H9 (cell line): ENCODE data around the gene SIN3A. TPM values are rescaled to one million over a fixed set of nuclear protein-coding genes. Genes with fewer than 3 reads are reported as not detected.

Experiments used
- DNase-seq: peaks from one replicate; pipeline ENCODE4 v3.0.0-alpha.2; 2017
- H2AFZ ChIP-seq: one replicate; pipeline ENCODE4 v1.6.1; 2013; ENCODE audit warnings: mild to moderate bottlenecking, low read length, control low read depth, moderate library complexity
- H2AK5ac ChIP-seq: 2 replicates; pipeline ENCODE4 v1.6.1; 2013; ENCODE audit warnings: low read length, control low read depth, mixed read lengths; ENCODE audit not compliant: insufficient read length
- H2BK120ac ChIP-seq: one replicate; pipeline ENCODE4 v1.6.1; 2013; ENCODE audit warnings: low read depth, mild to moderate bottlenecking, low read length, control low read depth, inconsistent platforms; ENCODE audit not compliant: poor library complexity, severe bottlenecking
- H2BK12ac ChIP-seq: 2 replicates; pipeline ENCODE4 v1.6.1; 2013; ENCODE audit warnings: low read length, control low read depth, mixed read lengths, low read depth; ENCODE audit not compliant: insufficient read length
- H2BK15ac ChIP-seq: 2 replicates; pipeline ENCODE4 v1.6.1; 2013; ENCODE audit warnings: low read depth, low read length, control low read depth
- H2BK20ac ChIP-seq: one replicate; pipeline ENCODE4 v1.6.1; 2013; ENCODE audit warnings: low read depth, mild to moderate bottlenecking, low read length, control low read depth, inconsistent platforms; ENCODE audit not compliant: poor library complexity, severe bottlenecking
- H2BK5ac ChIP-seq: 2 replicates; pipeline ENCODE4 v1.6.1; 2013; ENCODE audit warnings: low read length, control low read depth, mixed read lengths; ENCODE audit not compliant: insufficient read length
- H3K14ac ChIP-seq: 2 replicates; pipeline ENCODE4 v1.6.1; 2013; ENCODE audit warnings: low read length, control low read depth; ENCODE audit not compliant: insufficient read depth
- H3K18ac ChIP-seq: 2 replicates; pipeline ENCODE4 v1.6.1; 2013; ENCODE audit warnings: low read depth, mild to moderate bottlenecking, mixed read lengths, low read length, control low read depth; ENCODE audit not compliant: insufficient read length
- H3K23ac ChIP-seq: 2 replicates; pipeline ENCODE4 v1.6.1; 2013; ENCODE audit warnings: low read length, control low read depth, mixed read lengths, low read depth; ENCODE audit not compliant: insufficient read length
- H3K23me2 ChIP-seq: 2 replicates; pipeline ENCODE4 v1.6.1; 2013; ENCODE audit warnings: low read depth, mild to moderate bottlenecking, mixed read lengths, low read length, control low read depth; ENCODE audit not compliant: insufficient read length, poor library complexity, severe bottlenecking
- H3K27ac ChIP-seq: 2 replicates; pipeline ENCODE4 v1.5.1; 2013; ENCODE audit warnings: low read length, control low read depth, mixed read lengths, low read depth; ENCODE audit not compliant: insufficient read length
- H3K27me3 ChIP-seq: 2 replicates; pipeline ENCODE4 v1.6.1; 2013; ENCODE audit warnings: low read length, control low read depth, inconsistent platforms; ENCODE audit not compliant: insufficient read depth
- H3K4ac ChIP-seq: 2 replicates; pipeline ENCODE4 v1.6.1; 2013; ENCODE audit warnings: low read depth, mild to moderate bottlenecking, control low read depth, inconsistent platforms, low read length, moderate library complexity
- H3K4me1 ChIP-seq: 2 replicates; pipeline ENCODE4 v1.6.1; 2013; ENCODE audit warnings: low read length, control low read depth, inconsistent platforms; ENCODE audit not compliant: insufficient read depth
- H3K4me2 ChIP-seq: 2 replicates; pipeline ENCODE4 v1.6.1; 2013; ENCODE audit warnings: low read length, control low read depth, mixed read lengths; ENCODE audit not compliant: insufficient read length, insufficient read depth
- H3K56ac ChIP-seq: 2 replicates; pipeline ENCODE4 v1.6.1; 2013; ENCODE audit warnings: low read depth, mild to moderate bottlenecking, mixed read lengths, low read length, control low read depth; ENCODE audit not compliant: insufficient read length
- H3K79me1 ChIP-seq: 2 replicates; pipeline ENCODE4 v1.6.1; 2013; ENCODE audit warnings: low read depth, mild to moderate bottlenecking, moderate library complexity, low read length, control low read depth, inconsistent platforms; ENCODE audit not compliant: insufficient read depth, poor library complexity, severe bottlenecking
- H3K79me2 ChIP-seq: 2 replicates; pipeline ENCODE4 v1.6.1; 2013; ENCODE audit warnings: low read length, control low read depth, inconsistent platforms; ENCODE audit not compliant: insufficient read depth
- H3K9ac ChIP-seq: 2 replicates; pipeline ENCODE4 v1.6.1; 2013; ENCODE audit warnings: low read length, control low read depth, mixed read lengths; ENCODE audit not compliant: insufficient read length; ENCODE audit errors: extremely low read depth
- H3K9me3 ChIP-seq: one replicate; pipeline ENCODE4 v1.6.1; 2013; ENCODE audit warnings: low read depth, low read length, inconsistent platforms; ENCODE audit not compliant: control insufficient read depth
- H3T11ph ChIP-seq: one replicate; pipeline ENCODE4 v1.6.1; 2013; ENCODE audit warnings: mild to moderate bottlenecking, low read length, control low read depth, inconsistent platforms
- H4K20me1 ChIP-seq: one replicate; pipeline ENCODE4 v1.6.1; 2013; ENCODE audit not compliant: control insufficient read depth, insufficient read length, insufficient read depth
- H4K5ac ChIP-seq: 2 replicates; pipeline ENCODE4 v1.6.1; 2013; ENCODE audit warnings: low read depth, mild to moderate bottlenecking, mixed read lengths, low read length, control low read depth; ENCODE audit not compliant: insufficient read length
- H4K8ac ChIP-seq: replicated peaks from 2 replicates; pipeline ENCODE4 v1.6.1; 2013; ENCODE audit warnings: low read length, control low read depth, mixed read lengths, low read depth; ENCODE audit not compliant: insufficient read length
- H4K91ac ChIP-seq: 2 replicates; pipeline ENCODE4 v1.6.1; 2013; ENCODE audit warnings: low read depth, mild to moderate bottlenecking, moderate library complexity, mixed read lengths, low read length, control low read depth; ENCODE audit not compliant: insufficient read length
- H3K27ac Mint-ChIP-seq, 3 experiments: 2 replicates in 2 of 3; 3 replicates in 1 of 3; pipeline ENCODE4 v1.8.0; 2020 to 2021; ENCODE audit warnings: mixed read lengths in 3 of 3, mild to moderate bottlenecking in 1 of 3, moderate library complexity in 1 of 3
- H3K27me3 Mint-ChIP-seq: 2 replicates; pipeline ENCODE4 v1.8.0; 2021; ENCODE audit warnings: low read depth, mild to moderate bottlenecking, moderate library complexity, mixed read lengths
- H3K36me3 Mint-ChIP-seq, 3 experiments: 2 replicates in 2 of 3; 3 replicates in 1 of 3; pipeline ENCODE4 v1.8.0; 2020 to 2021; ENCODE audit warnings: low read depth in 3 of 3, mixed read lengths in 3 of 3; ENCODE audit not compliant: insufficient read depth in 1 of 3
- H3K4me1 Mint-ChIP-seq, 2 experiments: 2 replicates each; pipeline ENCODE4 v1.8.0; 2020; ENCODE audit warnings: mixed read lengths in 2 of 2
- H3K4me3 Mint-ChIP-seq, 2 experiments: 2 replicates in 1 of 2; 3 replicates in 1 of 2; pipeline ENCODE4 v1.8.0; 2020 to 2021; ENCODE audit warnings: mild to moderate bottlenecking in 2 of 2, mixed read lengths in 2 of 2, moderate library complexity in 1 of 2
- H3K9me3 Mint-ChIP-seq, 2 experiments: 2 replicates in 1 of 2; 3 replicates in 1 of 2; pipeline ENCODE4 v1.8.0; 2020; ENCODE audit warnings: mild to moderate bottlenecking in 2 of 2, mixed read lengths in 2 of 2, moderate library complexity in 1 of 2
- WGBS: extraction: QIAGEN DNeasy Blood & Tissue Kit; methylation state at CpG from one replicate; pipeline ENCODE4 v1.1.7; 2013; ENCODE audit warnings: missing lambda C conversion rate, low lambda C conversion rate, mixed read lengths; ENCODE audit not compliant: insufficient read length; ENCODE audit errors: extremely low coverage; 5-methylcytosine and 5-hydroxymethylcytosine counted together
- total RNA-seq: library from RNA; stranded (reverse); gene quantifications from 2 replicates; pipeline ENCODE4 v1.2.1, GENCODE V29; 2021
- TF ChIP-seq, protein P1 (sequence below): fragments of 200-600 bp; sonication (generic); conservative IDR thresholded peaks from 3 replicates; pipeline ENCODE4 v1.8.0; 2021; ENCODE audit warnings: antibody characterized with exemption, mild to moderate bottlenecking

Gene SIN3A
- total RNA-seq, 1 experiment from 2014 or later, result 102 TPM

GRCh38 chr15:75407083-75407482, 44.4 kb downstream of the SIN3A start:
- H2AFZ ChIP-seq, result no peak overlapping the region
- H3K23ac ChIP-seq, result no peak overlapping the region
- no peak overlapping the region for H3K9ac ChIP-seq
- H3K4me1 ChIP-seq, result no peaks in the 10 kb centered on the region
- H3T11ph ChIP-seq, result no peak overlapping the region
- no peak overlapping the region for H2BK20ac ChIP-seq
- H3K56ac ChIP-seq, result no peak overlapping the region
- H2AK5ac ChIP-seq, result no peak overlapping the region
- H3K23me2 ChIP-seq, result no peaks in the 10 kb centered on the region
- Mint-ChIP-seq H3K36me3 (peaks cover 56 to 95% (median 92%) of the 10 kb centered on the region in 3 experiments), H3K9me3 (no peaks in the 10 kb centered on the region), H3K4me1 (no peaks in the 10 kb centered on the region), H3K27me3 (no peaks in the 10 kb centered on the region), H3K4me3 (no peak overlapping the region), H3K27ac (no peak overlapping the region)
- H3K18ac ChIP-seq, result no peak overlapping the region
- no peaks in the 10 kb centered on the region for H3K79me1 ChIP-seq
- H4K5ac ChIP-seq, result no peak overlapping the region
- no peak overlapping the region for H3K14ac ChIP-seq
- H3K4me2 ChIP-seq, result no peak overlapping the region
- H2BK120ac ChIP-seq, result no peak overlapping the region
- no peaks in the 10 kb centered on the region for H3K27me3 ChIP-seq
- no peaks in the 10 kb centered on the region for H3K79me2 ChIP-seq
- H4K8ac ChIP-seq, result no peak overlapping the region
- TF ChIP-seq, protein P1, sequence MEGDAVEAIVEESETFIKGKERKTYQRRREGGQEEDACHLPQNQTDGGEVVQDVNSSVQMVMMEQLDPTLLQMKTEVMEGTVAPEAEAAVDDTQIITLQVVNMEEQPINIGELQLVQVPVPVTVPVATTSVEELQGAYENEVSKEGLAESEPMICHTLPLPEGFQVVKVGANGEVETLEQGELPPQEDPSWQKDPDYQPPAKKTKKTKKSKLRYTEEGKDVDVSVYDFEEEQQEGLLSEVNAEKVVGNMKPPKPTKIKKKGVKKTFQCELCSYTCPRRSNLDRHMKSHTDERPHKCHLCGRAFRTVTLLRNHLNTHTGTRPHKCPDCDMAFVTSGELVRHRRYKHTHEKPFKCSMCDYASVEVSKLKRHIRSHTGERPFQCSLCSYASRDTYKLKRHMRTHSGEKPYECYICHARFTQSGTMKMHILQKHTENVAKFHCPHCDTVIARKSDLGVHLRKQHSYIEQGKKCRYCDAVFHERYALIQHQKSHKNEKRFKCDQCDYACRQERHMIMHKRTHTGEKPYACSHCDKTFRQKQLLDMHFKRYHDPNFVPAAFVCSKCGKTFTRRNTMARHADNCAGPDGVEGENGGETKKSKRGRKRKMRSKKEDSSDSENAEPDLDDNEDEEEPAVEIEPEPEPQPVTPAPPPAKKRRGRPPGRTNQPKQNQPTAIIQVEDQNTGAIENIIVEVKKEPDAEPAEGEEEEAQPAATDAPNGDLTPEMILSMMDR, result no peak
- no peak overlapping the region for H3K27ac ChIP-seq
- no peak overlapping the region for H2BK12ac ChIP-seq
- no peaks in the 10 kb centered on the region for H3K9me3 ChIP-seq
- H2BK15ac ChIP-seq, result no peak overlapping the region
- no peak overlapping the region for H3K4ac ChIP-seq
- no peak for DNase-seq
- no CpG with 5 or more reads among the region's 1 CpG for WGBS
- H4K91ac ChIP-seq, result no peak overlapping the region
- no peak overlapping the region for H2BK5ac ChIP-seq
- H4K20me1 ChIP-seq, result no peaks in the 10 kb centered on the region
